ENCODE data around the gene TRAF3IP3. TPM values are rescaled to one million over a fixed set of nuclear protein-coding genes. Genes with fewer than 3 reads are reported as not detected.

The TRAF3IP3 gene
- total and polyA plus RNA-seq, 2 of the 13 experiments (the other 11 are each of a cell fraction or from before 2014, with no cell fraction given), result not detected

- TF ChIP-seq ZBTB40 (IDR thresholded peaks at IDR 0.05), result no peak
- no peak; the same call in 1 of the 2 replicates for TF ChIP-seq ZBTB40 (CRISPR knock-in tag; IDR thresholded peaks at IDR 0.05)
- TF ChIP-seq POLR2G (IDR thresholded peaks at IDR 0.05; ENCODE audit: low read depth, low read length), result peak; percentile 83
- no peak for TF ChIP-seq RFX1 (IDR thresholded peaks at IDR 0.05)
- no peak for TF ChIP-seq ARNT (IDR thresholded peaks at IDR 0.05)
- TF ChIP-seq ZNF574 (CRISPR knock-in tag; IDR thresholded peaks at IDR 0.05), result peak; percentile 89
- TF ChIP-seq ZSCAN25 (CRISPR knock-in tag; IDR thresholded peaks at IDR 0.05), result no peak; the same call in 1 of the 2 replicates
- TF ChIP-seq MXD3 (CRISPR knock-in tag; IDR thresholded peaks at IDR 0.05), result peak; percentile 98; the same call in 1 of the 2 replicates
- TF ChIP-seq KDM5A (IDR thresholded peaks at IDR 0.05; ENCODE audit: borderline replicate concordance, low read length), result peak; percentile 85
- peak; percentile 46; the same call in 1 of the 2 replicates for TF ChIP-seq MAFF (IDR thresholded peaks at IDR 0.05; ENCODE audit: low read depth, low read length)
- TF ChIP-seq ZFY (CRISPR knock-in tag; IDR thresholded peaks at IDR 0.05), result peak; percentile 58; the same call in 1 of the 2 replicates
- TF ChIP-seq CEBPG (CRISPR knock-in tag; IDR thresholded peaks at IDR 0.05), result peak; percentile 33; the same call in 1 of the 2 replicates
- TF ChIP-seq ZBTB39 (CRISPR knock-in tag; IDR thresholded peaks at IDR 0.05), result no peak
- TF ChIP-seq MTF1 (CRISPR knock-in tag; IDR thresholded peaks at IDR 0.05), result no peak
- TF ChIP-seq PHF8 (CRISPR knock-in tag; IDR thresholded peaks at IDR 0.05), result peak; percentile 81
- no peak for TF ChIP-seq ZNF589 (CRISPR knock-in tag; conservative IDR thresholded peaks at IDR 0.05)
Measured at GRCh38 chr1:209827384-209828262, 71.8 kb downstream of the TRAF3IP3 start, which contains the start of gene UTP25 (continued).

All from HepG2 (cell line).